Kasumi-1 (cell line): ENCODE data around the gene LAMB4.

Source experiments
- DNase-seq, 2 experiments: peaks; one replicate each; lab custom pipeline; 2025; lab: John Stamatoyannopoulos, UW

Gene LAMB4

DNA sequence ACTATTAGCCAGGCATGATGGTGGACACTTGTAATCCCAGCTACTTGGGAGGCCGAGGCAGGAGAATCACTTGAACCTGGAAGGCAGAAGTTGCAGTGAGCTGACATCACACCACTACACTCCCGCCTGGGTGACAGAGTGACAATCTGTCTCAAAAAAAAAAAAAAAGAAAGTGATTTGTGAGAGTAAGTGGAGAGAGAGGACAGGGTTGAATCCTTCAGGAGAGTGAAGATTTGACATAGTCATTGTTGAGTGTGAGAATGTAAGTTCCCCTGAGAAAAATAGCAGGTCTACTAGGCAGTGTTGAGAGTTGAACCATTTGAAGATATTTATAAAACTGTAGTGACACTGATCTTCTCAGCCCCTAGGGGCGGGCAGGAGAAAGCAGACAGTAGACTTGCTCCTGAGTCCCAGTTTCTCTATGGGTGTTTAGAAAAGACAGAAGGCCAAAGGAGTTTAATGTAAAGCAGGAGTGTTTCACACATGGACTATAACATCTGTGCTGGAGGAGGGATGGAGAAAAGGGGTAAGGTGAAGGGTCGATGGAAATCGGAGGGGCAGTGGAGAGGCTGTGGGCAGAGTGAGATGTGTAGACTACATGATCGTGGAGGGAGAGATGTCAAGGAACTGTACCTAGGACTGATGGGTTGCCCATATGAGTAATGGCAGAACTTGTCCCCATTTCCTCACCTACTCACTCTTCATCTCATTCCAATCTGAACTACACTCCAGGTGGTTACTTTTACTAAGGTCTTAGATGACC is 13.7 kb upstream of the LAMB4 start:
- no peak for DNase-seq

DNA sequence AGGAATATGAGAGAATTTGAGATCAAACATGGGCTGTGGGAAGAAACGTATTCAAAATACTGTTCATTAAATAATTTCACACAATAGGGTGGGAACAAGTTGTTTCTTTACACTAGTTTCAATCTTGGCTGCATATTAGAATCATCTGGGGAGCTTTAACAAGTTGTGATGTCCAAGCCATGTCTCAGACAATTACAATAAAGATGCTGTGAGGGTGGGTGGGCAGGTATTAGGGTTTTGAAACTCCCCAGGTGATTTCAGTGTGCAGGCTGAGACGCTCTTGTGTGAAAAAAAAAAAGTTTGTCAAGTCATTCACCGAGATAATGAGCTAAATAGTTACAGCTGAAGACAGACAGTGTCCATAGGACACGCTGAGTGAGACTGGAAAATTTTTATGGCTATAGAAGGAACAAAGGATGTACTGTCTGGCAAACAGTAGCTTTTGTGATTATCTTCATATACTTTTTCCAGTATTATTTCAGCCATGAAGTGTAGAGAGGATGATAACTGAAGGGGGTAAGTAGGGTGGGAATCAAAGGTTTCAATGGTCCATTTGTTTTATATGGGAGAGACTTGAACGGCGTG is 12.6 kb upstream of the LAMB4 start:
- no peak for DNase-seq

DNA sequence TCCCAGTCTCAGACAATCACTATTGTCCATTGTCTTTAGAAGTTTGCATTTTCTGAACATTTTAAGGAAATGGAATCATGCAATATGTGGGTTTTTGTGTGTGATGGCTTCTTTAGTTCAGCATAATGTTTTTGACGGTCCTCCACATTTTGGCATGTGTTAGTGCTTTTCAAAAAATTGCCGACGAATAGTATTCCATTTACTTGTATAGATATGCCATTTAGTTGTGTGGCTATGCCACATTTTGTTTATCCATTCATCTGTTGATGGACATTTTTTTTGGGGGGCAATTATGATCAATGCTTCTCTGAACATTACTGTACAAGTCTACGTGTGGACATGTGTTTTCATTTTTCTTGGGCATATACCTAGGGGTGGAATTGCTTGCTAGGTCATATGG is 12.0 kb upstream of the LAMB4 start:
- DNase-seq = no peak

DNA sequence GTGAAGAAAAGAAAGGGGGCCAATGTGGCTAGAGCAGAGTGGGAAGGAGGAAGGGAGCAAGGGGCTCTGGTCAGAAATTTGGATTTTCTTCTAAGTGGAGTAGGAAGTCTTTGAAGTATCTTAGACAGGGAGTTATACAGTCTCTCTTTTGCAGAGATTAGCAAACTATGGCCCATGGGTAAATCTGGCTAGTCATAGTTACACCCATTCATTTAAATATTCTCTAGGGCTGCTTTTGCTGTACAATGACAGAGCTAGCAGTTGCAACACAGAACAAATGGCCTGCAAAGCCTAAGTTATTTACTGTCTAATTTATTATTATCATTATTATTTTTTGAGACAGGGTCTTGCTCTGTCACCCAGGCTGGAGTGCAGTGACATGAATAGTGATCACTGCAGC is 10.5 kb upstream of the LAMB4 start:
- DNase-seq = no peak

DNA sequence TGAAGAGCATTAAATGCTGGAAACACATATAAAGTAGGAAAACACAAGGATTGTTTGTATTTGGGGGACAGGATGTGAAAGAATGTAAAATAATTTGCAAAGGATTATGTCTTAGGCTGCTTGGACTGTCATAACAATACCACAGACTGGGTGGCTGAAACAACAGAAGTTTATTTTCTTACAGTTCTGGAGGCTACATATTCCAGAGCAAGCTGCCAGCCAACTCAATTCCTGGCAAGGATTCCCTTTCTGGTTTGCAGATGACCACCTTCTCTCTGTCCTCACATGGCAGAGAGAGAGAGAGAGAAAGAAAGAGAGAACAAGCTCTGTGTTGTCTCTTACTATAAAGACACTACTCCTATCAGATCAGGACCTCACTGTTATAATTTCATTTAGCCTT is 8.8 kb upstream of the LAMB4 start:
- no peak for DNase-seq

DNA sequence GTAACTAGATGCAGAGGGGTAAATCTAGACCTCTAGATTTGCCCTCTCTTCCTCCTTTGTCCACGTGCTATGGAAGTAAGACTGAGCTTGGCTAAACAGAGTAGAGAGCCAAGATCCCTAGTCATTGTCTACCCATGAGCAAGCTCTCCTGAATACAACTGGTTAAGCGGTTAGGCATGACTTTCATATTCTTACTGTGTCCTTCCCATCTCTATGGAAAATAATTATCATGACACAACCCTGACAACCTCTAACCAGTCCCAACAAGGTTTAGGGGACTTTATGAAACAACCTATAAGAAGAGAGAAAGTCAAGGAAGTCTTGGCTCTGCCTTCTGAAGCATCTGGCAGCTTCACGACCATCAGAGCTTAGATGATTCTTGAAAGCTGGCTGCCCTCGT is 7.8 kb upstream of the LAMB4 start:
- no peak for DNase-seq

DNA sequence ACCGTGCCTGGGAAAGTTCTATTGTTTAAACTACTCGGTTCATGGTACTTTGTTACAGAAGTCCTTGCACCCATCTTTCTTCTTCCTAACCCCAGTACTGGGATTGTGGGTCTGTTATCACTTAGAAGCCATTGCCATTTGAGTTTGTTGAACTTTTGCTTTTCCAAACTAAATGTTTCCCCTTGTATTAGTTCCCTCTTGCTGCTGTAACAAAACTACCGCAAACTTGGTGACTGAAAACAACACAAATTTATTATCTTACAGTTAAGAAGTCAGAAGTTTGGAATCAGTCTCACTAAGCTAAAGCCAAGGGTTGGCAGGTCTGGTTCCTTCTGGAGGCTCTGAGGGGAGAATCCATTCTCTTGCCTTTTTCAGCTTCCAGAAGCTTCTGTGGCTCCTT is 6.9 kb upstream of the LAMB4 start:
- no peak for DNase-seq

DNA sequence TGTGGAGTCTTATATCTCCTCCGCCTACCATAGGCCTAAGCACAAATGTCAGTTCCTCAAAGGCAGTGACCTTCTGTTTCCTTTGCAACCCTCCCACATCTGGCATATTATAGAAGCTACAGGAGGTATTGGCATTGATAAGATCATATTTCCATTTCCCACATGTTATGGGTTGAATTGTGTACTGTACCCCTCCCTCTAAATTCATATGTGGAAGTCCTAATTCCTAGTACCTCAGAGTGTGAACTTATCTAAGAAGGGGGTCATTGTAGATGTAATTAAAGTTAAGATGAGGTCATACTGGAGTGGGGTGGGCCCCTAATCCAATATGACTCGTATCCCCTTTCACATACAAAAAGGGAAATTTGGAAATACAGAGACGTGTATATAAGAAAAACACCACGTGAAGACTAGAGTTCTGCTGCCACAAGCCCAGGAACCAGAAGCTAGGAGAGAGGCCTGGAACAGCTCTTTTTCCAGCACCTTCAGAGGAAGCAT is 6.1 kb upstream of the LAMB4 start:
- DNase-seq = peak; percentile 97 to 98

DNA sequence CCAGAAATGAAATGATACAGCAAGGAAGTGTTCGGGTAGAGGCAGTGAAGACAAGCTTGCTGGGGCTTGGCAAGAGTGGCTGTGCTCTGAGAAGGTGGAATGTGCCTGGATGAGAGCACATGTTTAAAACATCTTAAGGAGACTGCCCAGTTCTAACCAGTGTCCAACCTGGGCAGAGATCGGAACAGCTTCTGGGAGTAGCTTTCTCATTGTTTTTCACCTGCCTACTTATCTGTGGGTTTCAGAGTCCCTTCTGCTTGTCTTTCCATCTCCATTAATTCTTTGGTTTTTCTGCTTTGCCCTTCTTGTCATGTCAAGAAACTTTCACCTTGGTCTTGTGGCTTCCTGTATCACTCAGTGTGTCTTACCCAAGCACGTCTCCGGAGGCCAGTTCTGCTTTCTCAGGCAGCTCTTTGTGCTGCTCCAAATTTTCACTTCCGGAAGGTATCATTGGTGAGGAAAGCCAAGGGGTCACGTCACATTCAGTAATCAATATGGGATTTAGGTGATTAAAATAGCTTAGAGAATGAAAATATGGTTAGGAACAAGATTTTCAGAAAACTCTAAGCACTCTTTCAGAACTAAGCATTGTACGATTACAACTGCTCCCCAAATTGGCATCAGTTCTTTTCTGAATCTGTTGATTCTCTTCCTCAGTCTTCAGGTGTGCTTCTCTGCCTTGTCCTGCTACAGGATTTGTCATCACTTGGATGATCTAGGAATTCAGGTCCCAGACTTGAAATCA is 5.5 kb upstream of the LAMB4 start:
- peak; percentile 95 to 96 for DNase-seq

DNA sequence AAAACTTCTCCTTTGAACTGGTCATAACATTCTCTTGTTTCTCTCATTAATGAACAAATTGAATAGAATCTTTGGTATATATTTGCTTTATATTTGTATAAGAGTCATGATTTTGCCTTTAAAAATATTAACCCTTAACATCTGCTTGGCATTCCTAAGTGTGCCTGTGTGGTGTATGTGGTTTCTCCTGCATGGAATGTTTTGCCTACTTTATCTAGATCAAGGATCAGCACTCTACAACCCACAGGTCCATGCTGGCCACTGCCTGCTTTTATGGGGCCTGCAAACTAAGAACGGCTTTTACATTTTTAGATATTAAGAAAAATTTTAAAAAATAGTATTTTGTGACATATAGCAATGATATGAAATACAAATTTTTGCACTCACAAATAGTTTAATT is 4.3 kb upstream of the LAMB4 start:
- DNase-seq = no peak

DNA sequence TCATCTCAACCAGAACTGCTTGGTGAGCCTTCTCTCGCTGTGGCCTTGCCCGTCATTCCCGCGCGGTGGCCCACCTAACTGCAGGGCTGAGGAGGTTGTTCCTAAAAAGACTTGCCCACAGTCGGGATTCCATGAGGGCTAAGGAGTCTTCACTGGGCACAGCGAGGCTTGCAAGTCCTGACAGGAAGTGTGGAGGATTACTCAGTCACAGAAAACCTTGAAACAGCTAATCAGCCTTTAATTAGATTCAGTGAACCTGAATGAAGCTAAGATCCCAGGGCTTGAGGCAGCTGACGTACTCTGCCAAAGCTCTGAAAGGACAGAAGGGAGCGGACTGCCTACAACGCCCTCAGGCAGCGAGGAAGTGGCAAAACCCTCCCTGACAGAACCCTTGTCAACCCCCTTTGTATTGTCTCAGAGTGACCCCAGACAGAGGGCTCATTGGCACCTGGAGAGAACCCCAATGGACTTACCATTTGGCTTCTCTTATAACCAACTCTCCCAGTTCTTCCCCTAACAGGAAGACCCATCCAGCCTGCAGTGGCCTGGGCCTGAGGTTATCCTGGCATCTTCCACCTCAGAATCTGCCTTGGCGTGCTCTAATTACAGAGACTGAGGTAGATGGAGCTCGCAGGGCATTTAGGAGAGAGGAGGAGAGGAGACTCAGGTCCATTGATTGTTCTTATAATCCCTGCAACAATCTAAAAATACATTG is 2.5 kb upstream of the LAMB4 start:
- DNase-seq = no peak

DNA sequence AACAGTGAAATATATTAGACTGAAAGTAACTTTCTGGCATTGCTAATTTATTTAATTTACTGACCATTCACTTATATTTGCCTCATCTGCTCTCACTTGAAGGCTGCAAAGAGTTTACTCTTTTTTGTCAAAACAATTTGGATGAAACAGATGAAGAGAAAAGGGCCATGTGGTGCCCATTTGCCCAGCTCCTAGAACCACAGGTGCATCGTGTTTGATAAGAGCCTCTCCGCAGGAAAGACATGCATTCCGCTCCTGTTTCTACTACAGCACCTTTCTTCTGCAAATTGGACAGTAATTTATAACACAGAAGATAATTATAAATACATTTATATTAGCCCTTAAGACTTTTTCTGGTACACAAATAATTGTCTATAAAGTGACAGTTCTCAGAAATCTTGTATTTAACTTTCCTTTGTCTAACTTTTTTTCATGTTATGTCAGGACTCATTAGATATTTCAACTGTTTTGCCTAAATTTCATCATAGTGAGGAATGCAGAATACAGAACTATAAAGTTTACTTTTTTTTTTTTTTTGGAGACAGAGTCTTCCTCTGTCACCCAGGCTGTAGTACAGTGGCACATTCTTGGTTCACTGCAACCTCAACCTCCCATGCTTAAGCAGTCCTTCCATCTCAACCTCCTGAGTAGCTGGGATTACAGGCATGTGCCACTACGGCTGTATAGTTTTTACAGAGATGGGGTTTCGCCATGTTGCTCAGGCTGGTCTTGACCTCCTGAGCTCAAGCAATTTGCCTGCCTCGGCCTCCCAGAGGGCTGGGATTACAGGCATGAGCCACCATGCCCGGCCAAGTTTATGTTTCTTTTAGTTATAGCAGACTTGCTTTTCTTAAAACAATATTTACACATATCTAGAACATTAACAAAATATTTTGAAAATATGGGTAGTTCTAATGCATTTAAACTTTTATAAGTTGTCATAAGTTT is 869 bp downstream of the LAMB4 start:
- DNase-seq = no peak

DNA sequence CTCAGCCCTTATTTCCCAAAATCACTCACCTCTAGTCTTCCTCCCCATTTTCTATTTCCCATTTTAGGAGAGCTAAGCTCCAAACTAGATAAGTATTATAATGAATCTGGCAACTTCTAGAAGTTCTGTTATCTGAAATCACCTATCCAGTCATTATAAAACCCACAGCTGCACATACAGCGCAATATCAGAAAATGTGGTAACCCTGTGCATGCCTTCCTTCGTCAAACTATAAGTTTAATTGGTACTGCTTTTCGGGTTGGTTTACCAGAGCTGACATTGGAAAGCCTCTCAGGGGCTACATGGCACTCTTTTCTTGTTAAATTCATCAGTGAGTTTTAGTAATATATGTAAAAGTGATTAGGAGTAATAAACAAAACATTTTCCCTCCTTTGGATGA is 1.6 kb downstream of the LAMB4 start:
- DNase-seq = no peak

DNA sequence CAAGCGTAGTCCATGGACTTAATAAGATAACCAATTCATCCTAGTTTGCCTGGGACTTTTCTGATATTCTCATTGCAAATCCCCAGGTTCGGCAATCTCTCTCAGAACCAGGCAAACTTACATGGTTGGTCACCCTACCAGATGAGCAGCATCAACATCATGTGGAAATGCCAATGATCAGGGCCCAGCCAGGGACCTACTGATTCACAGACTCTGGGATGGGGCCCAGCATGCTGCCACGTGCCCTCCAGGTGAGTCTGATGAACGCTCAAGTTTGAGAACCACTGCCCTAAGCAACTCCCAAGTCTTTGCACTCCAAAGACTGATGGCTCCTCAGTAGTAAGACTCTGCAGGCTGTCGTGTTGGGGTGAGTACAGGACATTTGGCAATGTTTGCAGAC is 2.7 kb downstream of the LAMB4 start:
- no peak for DNase-seq

DNA sequence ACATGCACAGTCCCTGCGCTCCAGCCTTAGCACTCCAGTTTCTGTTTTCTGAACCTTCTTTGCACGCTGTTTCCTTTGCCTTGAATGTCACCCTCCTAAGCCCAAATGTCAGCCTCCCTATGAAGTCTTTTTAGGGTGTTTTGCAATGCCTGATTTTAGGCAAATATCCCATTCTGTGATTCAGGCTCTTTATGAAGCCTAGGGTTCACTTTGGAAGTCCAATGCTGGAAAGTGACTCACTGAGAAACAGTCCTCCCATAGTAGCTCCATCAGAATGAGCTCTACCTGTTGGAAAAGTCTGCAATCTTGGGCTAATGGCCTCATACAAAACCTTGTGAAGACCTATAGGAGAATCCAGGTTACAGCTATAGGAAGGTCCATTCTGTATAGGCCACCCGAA is 5.3 kb downstream of the LAMB4 start:
- DNase-seq = no peak

DNA sequence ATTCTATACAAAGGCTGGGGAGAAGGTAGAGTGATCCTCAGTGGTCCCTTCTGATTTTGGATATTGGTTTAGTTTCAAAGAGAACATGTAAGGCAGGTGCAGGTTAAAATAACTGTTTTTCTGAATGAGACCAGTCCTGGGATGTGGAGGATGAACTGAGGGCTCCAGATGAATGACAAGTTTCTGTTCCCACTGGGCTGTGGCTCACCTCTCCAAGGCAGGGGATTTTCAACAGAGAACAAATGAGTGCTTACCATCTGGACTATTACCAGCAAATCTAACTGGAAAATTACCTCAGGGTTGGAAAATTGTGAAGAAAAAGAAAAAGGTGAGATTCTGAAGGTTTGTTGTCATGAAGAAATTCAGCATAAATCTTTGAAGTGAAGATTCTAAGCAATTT is 8.0 kb downstream of the LAMB4 start:
- DNase-seq = no peak

DNA sequence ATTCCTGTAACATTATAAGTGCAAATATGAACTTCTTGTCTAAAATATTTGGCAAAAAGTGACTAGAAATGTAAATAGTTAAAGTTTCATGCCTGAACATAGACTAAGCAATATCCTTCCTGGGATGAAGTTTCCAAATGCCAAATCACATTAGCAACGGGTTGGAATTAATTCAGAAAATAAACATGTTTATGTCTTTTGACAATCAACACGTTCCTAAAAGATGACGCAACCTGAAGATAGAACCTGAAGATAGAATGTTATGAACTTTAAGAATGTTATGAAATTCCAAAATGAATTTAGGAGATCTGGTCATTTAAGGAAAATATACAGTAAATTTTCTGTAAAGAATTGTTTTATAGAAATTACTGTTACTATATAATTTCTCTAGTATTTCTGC is 9.2 kb downstream of the LAMB4 start:
- no peak for DNase-seq

DNA sequence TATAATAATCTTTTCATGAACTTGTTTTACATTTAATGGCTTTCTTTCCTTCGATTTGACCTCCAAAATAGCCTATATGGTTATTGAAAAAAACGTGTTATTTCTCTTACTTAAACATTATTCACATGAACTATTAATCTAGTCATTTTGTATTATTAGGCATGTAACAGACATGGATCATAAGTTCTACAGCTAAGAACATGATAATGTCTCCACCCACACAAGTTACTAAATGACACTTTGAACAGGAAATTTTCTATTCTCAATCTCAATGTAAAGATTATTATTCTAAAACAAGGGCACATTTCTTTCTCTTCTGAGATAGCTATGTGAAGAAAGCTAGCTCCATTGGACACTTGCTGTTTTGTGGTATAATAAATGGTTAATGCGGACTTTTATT is 10.0 kb downstream of the LAMB4 start:
- no peak for DNase-seq

DNA sequence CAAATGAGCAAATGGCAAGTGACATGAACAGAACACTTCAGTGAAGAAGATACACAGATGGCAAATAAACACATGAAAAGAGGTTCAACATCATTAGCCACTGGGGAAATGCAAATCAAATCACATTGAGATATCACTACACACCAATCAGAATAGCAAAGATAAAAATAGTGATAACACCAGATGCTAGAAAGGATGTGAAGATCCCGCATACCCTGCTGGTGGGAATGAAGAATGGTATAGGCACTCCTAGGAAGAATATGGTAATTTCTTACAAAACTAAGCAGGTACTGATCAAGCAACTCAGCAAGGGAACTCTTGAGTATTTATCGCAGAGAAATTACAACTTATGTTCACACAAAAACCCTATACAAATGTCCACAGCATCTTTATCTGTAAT is 11.2 kb downstream of the LAMB4 start:
- no peak for DNase-seq

DNA sequence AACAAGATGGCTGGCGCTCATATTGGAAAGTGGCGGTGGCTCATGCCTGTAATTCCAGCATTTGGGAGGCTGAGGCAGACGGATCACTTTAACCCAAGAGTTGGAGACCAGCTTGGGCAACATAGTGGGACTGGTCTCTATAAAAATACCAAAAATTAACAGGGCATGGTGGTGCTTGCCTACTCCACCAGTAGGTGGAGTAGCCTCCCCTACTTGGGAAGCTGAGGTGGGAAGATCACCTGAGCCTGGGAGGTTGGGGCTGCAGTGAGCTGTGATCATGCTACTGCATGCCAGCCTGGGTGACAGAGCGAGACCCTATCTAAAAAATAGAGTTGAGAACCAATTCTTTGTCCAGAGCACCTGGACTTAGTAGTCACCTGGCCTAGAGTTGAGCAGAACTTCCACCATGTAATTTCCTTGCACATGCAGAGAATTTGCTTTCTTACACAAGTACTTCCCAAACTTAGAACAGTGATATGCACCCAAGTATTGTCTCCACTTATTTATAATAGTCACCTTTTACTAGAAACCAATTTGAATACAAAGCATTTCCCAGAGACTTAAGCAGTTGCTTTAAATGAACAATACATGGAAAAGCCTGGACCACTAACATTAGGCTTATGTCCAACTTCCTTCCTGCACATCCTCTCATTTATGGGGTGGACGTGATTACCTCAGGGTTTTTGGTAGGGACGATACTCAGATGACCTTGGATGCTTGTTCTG is 15.9 kb downstream of the LAMB4 start:
- peak; percentile 8 to 37 for DNase-seq

DNA sequence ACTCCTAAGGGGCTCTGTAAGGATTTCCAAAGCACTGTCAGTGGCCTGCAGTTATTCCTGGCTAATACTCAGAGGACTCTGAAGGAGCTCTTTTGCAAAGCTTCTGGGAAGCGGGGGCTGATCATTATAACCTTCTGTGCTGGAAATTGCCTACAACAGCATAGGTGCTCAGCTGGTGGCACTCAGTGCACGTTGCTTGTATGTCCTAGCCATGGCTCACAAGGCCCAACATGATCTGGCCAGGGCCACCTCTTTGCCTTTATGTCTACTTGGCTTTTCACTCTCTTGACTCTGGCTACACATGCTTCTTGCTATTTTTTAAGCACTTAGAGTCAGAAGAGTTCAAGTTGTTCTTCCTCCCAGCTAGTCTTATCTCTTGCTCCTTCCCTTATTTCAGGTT is 17.5 kb downstream of the LAMB4 start:
- no peak for DNase-seq
